NB4 (cell line): ENCODE data around the gene TLE2.

Experiments used
- DNase-seq: peaks from one replicate; pipeline ENCODE4 v3.0.0; 2010; ENCODE audit warnings: low read depth
- H3K4me3 ChIP-seq: one replicate; pipeline ENCODE4 v1.5.1; 2011; ENCODE audit warnings: mild to moderate bottlenecking, low read depth, low read length, moderate library complexity
- CTCF ChIP-seq: IDR thresholded peaks from one replicate; pipeline ENCODE4 v1.5.1; 2012; ENCODE audit warnings: low read depth, low read length
- MAX ChIP-seq: IDR thresholded peaks from 2 replicates; pipeline ENCODE4 v1.6.1; 2011; ENCODE audit warnings: low read depth, low read length
- MYC ChIP-seq: IDR thresholded peaks from 2 replicates; pipeline ENCODE4 v1.6.1; 2011; ENCODE audit warnings: low read depth, low read length
- POLR2A ChIP-seq: IDR thresholded peaks from 2 replicates; pipeline ENCODE4 v1.6.1; 2011; ENCODE audit warnings: mild to moderate bottlenecking; ENCODE audit not compliant: insufficient read length; ENCODE audit errors: extremely low read depth

TLE2 gene

GRCh38 chr19:2962018-2962670, 66.9 kb downstream of the TLE2 start:
- peak; percentile 68 for DNase-seq
- TF ChIP-seq POLR2A: no peak
- TF ChIP-seq MYC: no peak
- peak; percentile 36 for TF ChIP-seq CTCF
- no peak for TF ChIP-seq MAX
- no peak overlapping the region for H3K4me3 ChIP-seq

- TF ChIP-seq CTCF (no peak), POLR2A (no peak), MAX (no peak), MYC (no peak)
- H3K4me3 ChIP-seq: no peak overlapping the region
- DNase-seq: no peak
These were observed 69.0 kb downstream of the TLE2 start for GRCh38 chr19:2960120-2960519.

- TF ChIP-seq CTCF: no peak
- TF ChIP-seq MYC: no peak
- no peak for TF ChIP-seq MAX
- TF ChIP-seq POLR2A: no peak
- no peak overlapping the region for H3K4me3 ChIP-seq
- no peak for DNase-seq
These were observed 71.9 kb downstream of the TLE2 start for GRCh38 chr19:2957160-2957559.

GRCh38 chr19:2952953-2953481, 76.1 kb downstream of the TLE2 start:
- DNase-seq: no peak
- no peak for TF ChIP-seq POLR2A
- no peak for TF ChIP-seq MAX
- TF ChIP-seq MYC: no peak
- TF ChIP-seq CTCF: no peak
- no peak overlapping the region for H3K4me3 ChIP-seq

GRCh38 chr19:2950286-2951124, 78.6 kb downstream of the TLE2 start:
- DNase-seq: peak; percentile 96
- TF ChIP-seq MYC (no peak; the same call in 1 of the 2 replicates), MAX (0 out of 2 replicates have a peak, but pooled peaks have one; percentile 34), POLR2A (peak; percentile 77)
- H3K4me3 ChIP-seq: peak overlapping the region; percentile 89

- peak overlapping the region; percentile 89 for H3K4me3 ChIP-seq
- TF ChIP-seq MYC (no peak), MAX (no peak), CTCF (no peak), POLR2A (no peak)
- DNase-seq: peak; percentile 56
These were observed 79.2 kb downstream of the TLE2 start for GRCh38 chr19:2949939-2950285.
